Bronchial smooth muscle cell (primary cell): ENCODE measurements around the gene KIF18B. TPM values are rescaled to one million over a fixed set of nuclear protein-coding genes. Genes with fewer than 3 reads are reported as not detected.

Source experiments
- total RNA-seq: library from RNA; depleted of rRNA; stranded (reverse); fragments of >200 nt; gene quantifications from 2 replicates; pipeline ENCODE4 v1.2.1, GENCODE V29; 2014

KIF18B gene
- 0.32 and 0.77 TPM in 2 replicates for total RNA-seq

GRCh38 chr17:44947461-44948314 lies at the start of gene KIF18B:
TSS of gene KIF18B (minus strand) at chr17:44947773. CDS start at chr17:44936344, 11,429 bp downstream.

DNA sequence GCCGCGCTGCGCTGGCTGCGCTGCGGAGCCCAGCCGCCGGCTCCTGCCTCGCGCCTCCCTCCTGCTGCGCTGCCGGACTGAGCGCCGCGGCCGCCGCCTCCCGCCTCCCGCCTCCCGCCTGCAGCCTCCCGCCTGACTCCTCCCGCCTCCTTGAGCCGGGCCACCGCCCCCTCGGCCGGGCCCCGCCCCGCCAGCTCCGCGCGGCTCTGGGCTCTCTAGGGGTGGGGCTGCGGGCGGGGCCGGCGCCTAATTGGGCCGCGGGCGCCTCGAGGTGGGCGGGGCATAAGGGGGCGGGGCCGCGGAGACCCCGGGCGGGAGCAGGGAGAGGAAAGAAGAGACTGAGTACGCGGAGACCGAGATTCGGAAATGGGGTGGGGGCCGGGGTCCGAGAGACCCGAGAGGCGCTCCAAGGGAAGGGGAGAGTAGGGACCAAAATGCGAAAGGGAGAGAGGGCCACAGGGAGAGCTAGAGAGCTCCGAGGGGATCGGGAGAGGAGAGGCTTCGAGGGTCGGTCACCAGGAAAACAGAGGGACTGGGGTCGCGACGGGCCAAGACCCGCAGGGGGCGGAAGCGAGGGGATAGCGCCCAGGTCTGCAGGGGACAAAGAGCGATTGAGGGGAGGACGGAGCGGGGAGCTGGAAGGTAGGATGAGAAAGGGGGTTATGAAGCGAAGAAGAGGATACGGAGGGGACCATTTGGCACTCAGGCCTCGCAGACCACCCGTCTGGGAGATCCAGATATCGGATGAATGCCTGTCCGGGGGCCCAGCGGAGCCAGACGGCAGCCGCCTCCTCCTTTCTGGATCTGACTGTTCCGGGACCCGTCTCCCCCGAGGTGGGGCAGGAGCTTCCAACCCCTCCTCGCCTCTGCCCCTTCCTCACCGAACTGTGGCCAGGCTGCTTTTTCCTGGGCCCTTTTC lies 20.9 kb upstream of the KIF18B start, which contains the start of gene C1QL1:
TSS of gene C1QL1 (minus strand) at position 79 of the 919 bp plus-strand sequence. CDS start 255 bp downstream, outside the sequence.

DNA sequence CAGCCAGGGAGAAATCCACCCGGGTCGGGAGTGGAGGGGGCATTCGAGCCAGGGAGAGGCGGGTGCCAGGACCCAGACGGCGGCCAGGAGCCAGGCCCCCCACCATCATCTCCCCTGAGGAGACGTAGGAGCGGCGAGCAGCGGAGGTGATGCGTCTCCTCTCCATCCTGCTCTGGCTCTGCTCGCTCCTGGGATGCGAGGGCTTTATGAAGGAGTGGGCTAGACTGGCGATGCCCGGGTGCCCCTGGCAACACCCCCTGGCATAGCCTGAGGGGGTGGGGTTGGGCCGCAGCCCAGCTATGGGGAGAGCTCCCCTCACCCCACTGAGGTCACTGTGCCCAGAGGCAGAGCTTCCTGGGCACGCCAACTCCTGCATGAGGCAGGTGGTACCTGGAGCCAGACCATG lies 32.2 kb downstream of the KIF18B start, which contains the start of gene GFAP:
TSS of gene GFAP (minus strand) at position 180 of the 406 bp plus-strand sequence. CDS start at position 166, 14 bp downstream.

DNA sequence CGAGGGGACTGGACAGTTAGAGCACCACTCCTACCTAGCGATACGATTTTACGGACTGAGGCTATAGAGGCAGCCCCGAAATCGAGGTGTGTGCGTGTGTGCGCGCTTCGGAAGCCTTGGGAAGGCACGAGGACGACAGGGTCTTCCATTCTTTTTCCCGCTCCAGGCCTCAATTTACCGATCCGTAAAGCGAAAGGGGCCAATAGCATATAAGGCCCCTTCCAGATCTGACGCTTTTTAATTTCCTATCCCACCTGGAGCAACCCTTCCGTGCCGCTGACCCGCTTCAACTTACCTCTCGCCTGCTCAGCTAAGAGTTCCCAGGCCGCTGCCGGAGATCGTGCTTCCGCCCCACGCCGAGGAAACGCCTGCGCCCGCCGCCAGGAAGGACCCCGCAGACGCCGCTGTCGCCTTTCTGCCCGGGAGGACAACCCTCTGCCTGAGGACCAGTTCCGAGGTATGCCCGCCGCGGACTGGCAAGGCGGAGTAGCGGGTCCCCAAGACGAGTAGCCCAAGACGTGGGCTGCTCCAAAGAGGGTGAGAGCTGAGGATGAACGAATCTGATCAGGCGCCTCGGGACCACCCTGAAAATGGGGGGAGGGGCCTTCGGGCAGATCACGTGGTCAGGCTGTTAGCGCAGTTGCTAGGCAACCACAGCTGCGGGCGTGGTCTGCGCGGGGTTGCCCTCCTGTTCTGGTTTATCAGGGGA lies 48.3 kb downstream of the KIF18B start, which contains the start of gene EFTUD2:
TSS of gene EFTUD2 (minus strand) at position 372 of the 709 bp plus-strand sequence. CDS start 4,924 bp downstream, outside the sequence.

Other genes starting within 250 kb of the KIF18B start
- gene DBF4B, start 239.1 kb downstream of the KIF18B start, total RNA-seq = 2.0 and 2.7 TPM in 2 replicates
- 0.32 and 0.60 TPM in 2 replicates for gene ADAM11, start 188.8 kb downstream of the KIF18B start, total RNA-seq
- gene GJC1, start 117.5 kb downstream of the KIF18B start, total RNA-seq = 10.2 and 12.6 TPM in 2 replicates
- gene HIGD1B, start 99.9 kb downstream of the KIF18B start, total RNA-seq = not detected in 2 replicates
- gene EFTUD2, start 48.3 kb downstream of the KIF18B start, total RNA-seq = 68.9 and 75.3 TPM in 2 replicates
- gene GFAP, start 32.3 kb downstream of the KIF18B start, total RNA-seq = 0.16 and 0.17 TPM in 2 replicates
- 0.32 and 1.1 TPM in 2 replicates for gene C1QL1, start 20.5 kb upstream of the KIF18B start, total RNA-seq
- gene DCAKD, start 103.9 kb upstream of the KIF18B start, total RNA-seq = 30.9 and 39.3 TPM in 2 replicates
- 55.5 and 80.2 TPM in 2 replicates for gene NMT1, start 113.5 kb upstream of the KIF18B start, total RNA-seq
- 39.1 and 45.8 TPM in 2 replicates for gene PLCD3, start 184.7 kb upstream of the KIF18B start, total RNA-seq
- gene ACBD4, start 187.9 kb upstream of the KIF18B start, total RNA-seq = 5.8 and 7.4 TPM in 2 replicates
- 5.5 and 8.7 TPM in 2 replicates for gene HEXIM1, start 200.7 kb upstream of the KIF18B start, total RNA-seq
- gene HEXIM2, start 214.1 kb upstream of the KIF18B start, total RNA-seq = 13.8 and 17.3 TPM in 2 replicates